ENCODE data around the gene RAMP1.
A peak's percentile ranks its signal among the peaks of the same experiment; 100 is the strongest.

The RAMP1 gene

DNA sequence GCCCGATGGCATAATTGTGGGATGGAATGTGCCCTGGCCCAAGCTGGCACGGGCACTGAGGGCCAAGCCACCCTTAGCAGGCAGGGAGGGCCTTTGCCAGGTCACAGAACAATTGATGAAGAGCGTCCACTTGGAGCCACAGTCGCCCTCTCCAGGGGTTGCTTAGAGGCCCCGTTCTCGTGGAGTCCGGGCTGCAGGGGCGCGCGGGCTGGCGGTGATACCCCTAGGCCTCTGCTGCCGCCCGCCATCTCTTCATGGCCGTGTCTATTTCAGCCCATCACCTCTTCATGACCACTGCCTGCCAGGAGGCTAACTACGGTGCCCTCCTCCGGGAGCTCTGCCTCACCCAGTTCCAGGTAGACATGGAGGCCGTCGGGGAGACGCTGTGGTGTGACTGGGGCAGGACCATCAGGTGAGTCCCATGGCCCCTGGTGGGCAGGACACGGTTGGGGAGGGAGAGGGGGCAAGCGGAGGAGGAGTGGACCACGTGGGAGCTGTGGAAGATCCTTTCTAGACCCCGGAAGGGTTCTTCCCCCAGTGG is 17.6 kb downstream of the RAMP1 start:
- no peak for DNase-seq

DNA sequence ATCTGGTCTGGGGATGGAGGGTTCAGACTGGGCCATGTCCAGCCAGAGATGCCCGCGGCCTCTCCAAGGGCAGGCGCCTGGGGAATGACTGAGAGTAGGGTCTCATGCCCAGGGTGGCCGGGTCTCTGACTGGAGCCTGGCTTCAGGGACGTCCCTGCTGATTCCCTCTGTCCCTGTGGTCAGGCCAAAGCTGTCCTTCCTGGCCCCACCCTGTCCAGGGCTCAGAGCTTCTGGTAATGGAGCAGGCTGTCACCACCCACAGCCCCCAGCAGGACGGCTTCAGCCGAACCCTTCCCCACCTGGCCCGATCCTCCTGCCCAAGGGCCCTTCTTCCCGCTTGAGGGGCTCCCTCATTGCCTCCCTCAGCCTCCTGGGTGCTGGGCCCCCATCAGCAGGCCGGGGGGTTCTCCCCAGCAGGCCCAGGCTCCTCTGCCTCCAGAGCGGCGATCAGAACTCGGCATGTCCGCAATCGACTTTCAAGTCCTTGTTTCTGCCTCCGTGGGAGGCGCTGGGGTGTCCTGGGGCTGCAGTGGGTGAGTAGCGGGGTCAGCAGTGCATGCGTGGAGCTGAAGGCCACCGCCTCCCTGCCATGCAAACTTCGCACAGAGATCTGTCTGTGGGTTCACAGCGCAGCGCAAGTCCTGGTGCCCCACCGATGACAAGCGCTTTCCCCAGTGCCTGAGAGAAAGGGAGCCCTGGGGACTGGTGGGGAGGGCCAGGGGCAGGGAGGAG is 18.3 kb downstream of the RAMP1 start:
- DNase-seq = no peak

DNA sequence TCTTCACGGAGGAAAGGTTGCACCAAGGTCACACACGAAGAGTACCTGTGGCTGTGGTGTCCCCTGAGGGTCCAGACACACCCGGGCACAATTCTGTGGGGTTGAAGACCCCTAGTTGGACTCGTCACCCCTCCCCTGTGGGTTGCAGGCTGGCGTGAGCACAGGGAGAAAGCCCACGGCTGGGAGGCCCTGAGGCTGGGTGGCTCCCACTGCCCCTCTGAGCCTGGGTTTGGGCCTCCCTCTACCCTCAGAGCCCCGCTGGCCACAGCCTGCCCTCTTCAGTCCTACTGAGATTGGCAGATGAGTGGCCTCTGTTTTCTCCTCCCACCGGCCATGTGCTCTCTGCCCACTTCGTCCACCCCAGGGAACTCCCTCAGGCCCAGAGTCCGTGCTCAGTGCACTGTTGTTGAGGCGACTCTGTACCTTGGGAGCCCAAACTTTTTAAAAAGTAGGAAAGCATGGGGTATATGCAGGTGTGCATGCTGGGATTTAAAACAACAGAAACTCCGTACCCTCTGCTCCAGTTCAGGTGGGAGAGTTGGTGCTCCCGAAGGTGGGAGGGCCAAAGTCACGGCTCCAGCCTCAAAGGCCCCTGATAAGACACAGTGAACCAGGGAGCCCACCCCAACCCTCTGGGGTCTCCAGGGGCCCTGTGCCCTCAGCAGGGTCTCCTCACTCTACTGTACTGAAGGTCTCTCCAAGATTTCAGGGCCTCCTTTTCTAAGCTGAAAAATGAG is 19.1 kb downstream of the RAMP1 start:
- DNase-seq = no peak

DNA sequence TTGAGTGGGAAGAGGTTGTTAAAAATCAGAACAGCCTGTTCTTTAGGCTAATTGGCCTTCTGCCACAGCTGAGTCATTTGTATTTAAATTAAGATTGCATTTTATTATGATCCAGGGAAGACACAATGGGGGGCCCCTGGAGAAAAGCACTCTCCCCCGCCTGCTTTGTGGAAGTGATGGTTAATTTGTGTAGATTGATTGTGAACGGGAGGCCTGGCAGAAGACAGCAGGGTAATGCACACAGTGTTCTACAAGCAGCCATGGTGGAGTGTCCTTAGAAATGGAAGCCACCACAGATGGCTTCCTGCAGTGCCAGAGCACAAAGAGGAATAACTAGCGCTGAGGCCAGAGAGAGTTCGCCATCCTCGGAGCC is 19.6 kb downstream of the RAMP1 start:
- DNase-seq = peak in 1 of 14 donors; percentile 47

DNA sequence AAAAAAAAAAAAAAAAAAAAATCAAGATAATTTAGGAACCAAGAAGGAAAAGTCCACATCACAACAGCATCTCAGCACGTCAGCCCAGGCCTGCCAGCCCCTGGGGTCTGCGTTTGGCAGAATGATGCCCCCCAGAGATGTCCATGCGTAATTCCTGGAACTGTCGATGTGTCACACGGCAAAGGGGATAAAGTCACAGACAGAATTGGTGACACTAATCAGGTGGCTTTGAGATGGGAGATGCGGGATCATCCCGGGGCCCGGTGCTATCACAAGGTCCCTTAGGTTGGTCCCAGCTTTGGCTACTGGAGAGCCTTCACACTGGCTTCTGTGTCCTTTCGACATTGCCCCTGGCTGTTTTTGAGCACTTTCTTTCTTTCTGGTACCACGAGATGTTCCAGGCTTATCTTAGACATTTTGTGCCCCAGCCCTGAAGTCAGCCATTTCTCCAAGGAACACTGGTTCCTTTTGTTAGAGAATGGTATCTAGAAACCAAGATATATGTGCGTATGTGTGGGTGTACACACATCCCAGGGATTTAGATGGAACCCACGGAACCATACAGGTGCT is 20.7 kb downstream of the RAMP1 start:
- DNase-seq = no peak

DNA sequence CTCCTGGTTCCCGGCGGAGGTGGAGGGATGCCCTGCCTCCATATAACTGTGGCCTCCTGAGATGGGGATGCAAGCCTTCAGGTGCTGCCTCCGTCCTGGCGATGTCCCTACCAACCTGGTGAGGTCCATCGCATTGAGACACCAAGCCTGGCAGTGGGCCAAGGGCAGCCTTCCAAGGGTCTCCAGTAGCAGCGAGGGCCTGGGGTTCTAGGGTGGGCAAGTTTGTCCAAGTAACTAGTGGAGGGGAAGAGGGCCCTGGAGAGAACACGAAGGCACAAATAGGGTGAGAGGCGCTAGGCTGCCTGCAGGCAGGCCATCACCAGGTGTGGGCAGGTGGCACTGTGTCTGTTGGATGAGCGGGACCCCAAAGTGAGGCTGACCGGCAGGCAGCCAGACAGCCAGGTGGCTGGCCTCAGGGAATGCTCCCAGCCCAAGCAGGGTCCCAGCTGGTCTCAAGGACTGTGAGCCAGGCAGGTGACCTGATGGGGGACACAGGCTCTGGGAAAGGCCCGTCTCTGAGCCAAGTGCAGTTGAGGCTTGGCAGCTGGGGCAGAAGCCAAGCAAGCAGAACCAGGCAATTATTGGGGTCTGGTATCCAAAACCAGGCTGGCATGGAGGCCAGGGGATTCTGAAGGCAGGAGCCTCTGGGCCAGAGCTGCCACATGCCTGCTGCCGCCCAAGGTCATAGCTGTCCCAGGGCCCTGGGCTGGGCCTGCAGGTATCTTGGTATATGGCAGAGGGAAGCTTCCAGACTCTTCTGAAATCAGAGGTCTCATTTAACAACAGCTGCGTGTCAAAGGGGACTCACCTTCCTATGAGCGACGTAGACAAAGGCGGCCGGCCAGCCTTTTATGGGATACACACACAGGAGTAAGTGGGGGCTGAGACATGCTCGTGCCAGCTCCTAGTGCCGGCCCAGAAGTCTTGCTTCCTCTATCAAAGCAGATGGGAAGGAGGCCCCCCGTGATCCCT is 23.4 kb downstream of the RAMP1 start:
- DNase-seq = peak in 1 of 14 donors; percentile 11

DNA sequence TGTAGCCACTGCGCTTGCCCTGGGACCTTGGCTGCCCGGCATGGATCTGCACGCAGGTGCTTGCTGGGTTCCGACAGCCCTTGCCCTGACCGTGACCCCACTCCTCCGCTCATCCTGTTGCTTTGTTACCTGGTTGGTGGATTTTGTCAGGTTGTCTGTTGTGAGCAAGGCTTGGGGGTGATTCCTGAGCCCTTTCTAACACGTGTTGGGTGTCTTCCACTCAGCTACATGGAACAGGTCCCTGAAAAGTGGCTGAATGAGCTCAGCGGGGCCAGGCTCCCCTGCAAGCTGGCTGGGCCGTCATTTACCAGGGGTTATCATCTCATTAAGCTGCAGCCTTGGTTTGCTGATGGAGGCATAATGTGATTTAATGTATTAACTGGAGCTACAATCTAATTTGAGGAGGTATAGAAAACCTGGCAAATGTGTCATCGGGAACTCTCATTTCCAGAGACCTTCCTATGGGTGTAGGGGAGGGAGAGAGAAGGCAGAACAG is 24.6 kb downstream of the RAMP1 start:
- DNase-seq = no peak

DNA sequence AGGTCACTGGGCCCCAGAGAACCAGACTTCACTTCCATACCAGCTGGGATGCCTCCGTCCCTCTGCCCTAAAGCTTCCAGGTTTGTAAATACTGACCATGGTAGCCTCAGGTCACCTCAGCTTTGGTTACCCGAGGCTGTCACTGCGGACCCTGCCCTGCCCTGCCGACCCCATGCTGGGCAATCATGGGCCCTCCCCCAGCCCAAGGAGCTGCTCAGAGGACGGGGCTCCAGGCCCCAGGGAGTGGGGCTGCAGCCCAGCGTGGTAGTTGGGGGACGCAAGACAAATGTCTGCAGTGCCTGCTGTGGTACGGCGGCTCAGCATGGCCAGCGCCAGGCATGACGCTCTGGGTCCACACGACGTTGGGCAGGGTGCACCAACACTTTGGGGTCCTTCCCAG is 25.3 kb downstream of the RAMP1 start:
- no peak for DNase-seq

DNA sequence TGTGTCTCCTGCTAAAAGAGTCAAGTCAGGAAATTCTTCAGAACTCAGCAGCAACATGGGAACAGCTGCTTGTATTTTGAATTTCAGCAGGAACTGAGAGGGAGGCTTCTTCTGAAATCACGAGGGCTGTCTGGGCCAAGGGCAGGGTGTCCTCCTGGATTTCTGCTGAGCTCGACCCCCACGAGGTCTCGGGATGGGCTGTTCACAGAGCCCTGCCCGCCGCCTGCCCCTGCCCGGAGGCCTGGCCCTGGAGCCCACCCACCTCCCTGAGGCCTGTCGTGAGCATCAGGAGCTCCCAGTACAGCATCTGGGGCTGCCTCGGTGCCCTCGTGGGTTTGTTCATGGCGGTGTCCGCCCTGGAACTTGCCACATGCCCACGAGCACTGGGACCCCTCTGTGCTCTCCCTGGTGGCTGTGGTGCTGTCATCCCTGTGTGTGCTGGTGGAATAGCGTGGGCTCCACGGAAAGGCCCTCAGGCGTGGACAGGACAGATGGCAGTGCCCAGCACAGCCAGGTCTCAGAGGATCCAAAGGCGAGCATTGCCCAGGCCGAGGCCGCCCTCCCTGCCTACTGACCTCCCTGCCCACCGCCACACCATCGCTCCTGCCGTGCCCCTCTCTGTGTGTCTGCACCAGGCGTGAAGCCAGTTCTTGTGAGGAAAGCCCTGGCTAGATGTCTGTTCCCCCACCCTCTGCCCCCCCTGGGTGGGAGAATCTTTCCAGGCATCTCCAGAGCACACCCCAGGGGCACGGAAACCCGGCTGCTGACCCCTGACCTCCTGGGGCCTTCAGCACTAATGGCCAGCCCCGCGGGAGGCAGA is 25.9 kb downstream of the RAMP1 start:
- DNase-seq = no peak

DNA sequence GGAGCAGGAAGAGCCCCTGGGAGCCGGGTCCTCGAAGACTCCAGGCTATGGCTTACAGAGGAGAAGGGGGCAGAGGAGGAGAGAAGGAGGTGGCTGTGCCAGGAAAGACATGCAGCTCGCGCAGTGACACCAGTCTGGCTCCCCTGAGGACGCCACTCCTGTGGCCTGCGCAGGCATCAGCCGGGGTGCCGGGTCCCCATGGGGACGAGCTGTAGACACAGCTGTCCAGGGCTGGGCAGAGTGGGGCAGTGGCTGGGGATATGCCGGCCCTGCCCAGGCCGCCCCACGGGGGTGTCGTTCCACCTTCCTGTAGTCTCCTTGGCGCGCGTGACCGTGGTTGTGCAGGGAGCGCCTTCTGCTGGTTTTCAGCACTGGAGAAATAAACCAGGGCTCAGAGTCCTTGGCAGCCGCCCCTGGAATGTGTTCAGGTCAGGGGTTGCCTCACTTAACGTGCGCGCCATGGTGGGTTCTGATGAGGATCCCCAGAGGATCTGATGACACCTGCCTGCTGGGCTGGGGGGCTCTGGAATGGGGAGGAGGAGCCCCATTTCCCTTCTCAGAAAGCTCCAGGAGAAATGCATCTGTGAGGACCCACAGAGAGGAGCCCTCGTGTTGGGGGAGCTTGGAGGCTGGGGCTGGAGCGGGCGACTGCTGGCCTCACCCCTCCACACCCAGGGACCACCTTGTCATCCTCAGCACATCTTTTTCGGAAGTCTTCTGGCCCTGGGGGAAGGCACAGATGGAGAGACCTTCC is 26.7 kb downstream of the RAMP1 start:
- DNase-seq = peak in 6 of 14 donors; percentile 24 to 56 (median 44)

DNA sequence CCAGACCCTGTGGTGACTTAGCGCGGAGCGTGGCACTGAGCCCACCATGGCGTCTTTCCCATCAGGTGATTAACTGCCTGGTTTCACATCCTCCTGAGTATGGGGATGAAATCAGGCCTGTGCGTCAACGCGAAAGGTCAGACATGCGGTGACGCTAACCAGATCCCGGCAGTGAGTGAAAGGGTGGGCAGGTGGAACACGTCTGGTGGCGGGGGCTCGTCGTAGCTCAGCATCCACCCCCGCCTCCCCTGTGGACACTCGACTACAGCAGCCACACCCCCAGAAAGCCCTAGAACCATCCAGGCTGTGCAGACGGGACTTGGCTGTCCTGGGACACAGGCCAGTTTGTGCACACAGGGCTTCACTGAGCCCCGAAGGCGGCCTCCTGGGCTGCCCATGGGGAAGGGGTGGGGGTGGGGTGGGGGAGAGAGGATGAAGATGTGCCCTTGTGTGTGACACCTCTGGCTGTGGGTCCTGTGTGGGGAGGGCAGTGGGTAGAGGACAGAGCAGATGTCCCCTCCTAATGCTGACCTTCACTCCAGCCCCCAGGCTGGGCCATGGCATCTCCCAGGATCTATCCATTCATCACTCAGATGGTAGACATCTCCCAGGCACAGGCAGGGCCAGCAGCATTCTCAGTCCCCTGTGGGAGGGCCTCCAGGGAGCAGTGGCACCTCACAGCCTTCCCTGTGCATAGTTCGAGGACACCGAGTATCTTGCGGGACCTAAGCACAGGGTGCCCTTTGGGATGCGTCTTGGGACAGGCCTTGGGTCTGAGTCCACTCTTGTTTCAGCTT is 27.5 kb downstream of the RAMP1 start:
- DNase-seq = peak in 9 of 14 donors; percentile 37 to 77 (median 47)

DNA sequence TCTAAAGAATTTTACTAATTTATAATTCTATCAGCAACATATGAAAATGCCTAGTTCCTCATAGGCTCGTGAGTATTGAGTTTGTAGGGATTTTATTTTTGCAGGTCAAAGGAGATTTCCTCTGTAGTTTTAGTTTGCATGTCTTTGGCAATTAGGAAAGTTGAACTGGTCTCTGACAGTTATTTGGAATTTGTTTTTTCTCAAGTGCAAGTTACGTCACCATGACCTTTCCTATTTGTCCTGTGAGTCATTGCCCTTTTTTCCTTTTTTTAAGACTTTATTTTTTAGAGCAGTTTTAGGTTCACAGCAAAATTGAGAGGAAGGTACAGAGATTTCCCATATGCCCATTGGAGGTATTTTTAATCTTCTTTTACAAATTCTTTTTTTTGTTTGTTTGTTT is 29.0 kb downstream of the RAMP1 start:
- DNase-seq = no peak

DNA sequence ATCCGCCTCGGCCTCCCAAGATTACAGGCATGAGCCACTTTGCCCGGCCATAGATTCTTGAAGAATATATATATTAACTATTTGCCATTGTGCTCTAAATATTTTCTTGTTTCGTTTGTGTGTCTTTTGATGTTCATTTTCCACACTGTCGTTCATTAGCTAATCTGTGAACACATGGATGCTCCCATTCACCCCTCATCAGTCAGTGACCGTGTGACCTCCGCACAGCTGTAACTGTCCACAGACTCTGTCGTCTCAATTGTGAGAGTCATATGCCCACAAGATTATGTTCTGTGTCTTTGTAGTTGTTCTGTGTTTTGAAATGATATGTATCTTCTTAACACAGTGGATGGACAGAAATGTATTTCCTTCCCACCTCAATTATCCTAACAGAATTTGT is 29.6 kb downstream of the RAMP1 start:
- DNase-seq = no peak

DNA sequence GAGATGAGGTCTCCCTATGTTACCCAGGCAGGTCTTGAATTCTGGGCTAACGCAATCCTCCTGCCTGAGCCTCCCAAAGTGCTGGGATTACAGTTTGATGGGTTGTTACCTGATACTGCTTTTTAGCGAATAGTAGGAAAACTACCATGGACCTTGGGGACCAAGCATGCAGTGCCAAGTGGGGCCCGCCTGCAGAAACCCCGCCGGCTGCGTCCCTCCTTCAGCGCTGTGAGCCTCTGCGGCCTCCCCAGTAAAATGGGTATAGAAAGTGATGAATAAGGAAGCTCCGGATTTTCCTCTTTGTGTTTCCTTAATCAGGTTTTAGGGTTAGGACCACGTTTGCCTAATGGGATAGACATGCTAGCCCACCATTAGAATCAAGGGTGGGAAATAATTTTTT is 30.4 kb downstream of the RAMP1 start:
- no peak for DNase-seq

DNA sequence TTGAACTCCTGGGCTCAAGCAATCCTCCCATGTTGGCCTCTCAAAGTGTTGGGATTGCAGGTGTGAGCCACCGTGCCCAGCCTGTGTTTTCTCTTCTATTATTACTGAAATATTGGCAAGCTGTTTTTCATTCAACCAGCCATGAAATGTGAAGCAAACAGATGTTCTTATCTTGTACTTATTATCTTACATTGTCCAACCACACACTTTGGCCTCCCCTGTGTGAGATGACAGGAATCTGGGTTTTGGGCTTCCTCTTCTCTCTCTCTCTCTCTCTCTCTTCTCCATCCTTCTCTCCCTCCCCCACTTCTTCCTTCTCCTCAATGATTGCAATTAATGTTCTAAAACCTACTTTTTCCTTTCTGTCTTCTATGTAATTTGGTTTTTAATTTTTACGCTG is 33.1 kb downstream of the RAMP1 start:
- DNase-seq = no peak

DNA sequence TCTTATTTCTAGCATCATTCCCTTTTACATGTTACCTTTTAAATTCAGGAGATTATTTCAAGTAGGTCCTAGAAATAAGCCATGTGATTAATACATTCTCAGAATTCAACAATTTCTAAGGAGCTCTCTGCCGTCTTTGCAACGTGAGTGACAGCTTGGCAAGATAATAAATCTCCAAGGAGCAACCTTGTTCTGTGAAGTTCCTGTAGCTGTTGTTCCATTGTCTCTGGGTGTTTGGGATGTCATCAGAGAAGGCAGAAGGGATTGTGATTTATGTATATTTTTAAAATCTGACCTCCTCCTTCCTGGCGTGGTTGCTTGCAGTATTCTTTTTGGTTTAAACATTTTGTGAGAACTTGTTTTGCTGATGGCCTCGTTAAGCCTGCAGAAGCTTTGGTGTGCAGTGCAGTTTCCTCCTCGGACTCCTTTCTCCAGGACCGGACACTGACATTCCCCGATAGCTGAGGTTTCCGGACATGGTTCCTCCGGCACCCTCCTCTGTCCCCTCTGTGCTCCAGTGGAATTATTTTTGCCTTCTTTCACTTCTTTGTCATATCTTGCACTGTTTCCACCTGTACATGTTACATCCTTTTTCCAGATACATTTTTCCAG is 33.7 kb downstream of the RAMP1 start:
- no peak for DNase-seq

DNA sequence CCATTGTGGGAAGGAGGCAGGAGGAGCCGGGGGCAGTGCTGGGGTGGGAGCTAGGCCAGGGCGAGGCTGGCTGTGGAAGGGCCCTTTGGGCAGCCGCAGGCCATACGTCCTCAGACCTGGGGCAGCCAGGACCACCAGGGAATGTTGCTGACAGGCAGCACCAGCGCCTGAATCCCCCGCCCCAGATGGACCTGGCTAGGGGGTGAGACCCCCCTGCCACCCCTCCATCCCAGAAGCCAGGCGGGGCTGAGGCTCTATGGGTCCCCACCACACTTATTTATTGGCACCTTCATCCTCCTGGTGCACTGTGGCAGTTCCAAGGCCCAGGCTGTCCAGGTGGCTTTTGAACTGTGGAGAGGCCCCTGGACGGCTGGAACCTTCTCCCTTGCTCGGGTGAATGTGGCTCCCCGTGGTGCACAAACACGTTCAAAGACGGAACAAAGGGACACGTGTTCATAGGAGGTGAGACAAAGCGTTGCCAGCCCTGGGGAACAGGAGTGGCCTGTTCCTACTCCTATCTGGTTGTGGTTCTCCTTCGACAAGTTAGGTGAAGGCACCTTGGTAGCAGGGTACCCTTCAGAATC is 35.1 kb downstream of the RAMP1 start:
- DNase-seq = no peak

DNA sequence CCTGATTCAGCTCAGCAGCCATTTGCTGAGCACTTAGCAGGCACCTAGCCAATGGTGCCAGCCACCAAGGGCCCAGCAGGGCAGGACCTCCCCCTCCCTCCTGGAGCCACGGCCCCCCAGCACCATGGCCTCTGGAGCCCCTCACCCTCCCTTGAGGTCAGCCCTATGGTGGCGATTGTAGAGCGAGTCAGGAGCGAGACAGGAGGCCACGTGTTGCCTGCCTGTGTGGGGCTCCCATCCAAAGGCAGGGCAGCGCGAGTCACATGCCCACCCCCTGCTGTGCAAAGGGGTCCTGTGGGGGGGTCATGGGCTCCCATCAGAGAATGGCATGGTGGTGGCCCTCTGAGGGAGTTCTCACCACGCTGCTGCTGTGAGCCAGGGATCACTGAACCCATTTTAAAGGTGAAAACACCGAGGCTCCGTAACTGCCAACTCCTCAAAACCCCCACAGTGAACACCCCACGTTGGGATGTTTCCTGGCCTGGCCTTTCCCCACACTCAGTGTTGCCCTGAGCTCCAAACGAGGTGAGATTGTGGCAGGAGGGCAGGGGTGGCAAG is 35.6 kb downstream of the RAMP1 start:
- no peak for DNase-seq

Data from C1 segment of cervical spinal cord (tissue), 14 donors.